Measurements from ENCODE around the gene TMEM47. TPM values are rescaled to one million over a fixed set of nuclear protein-coding genes. Genes with fewer than 3 reads are reported as not detected.

Gene TMEM47
- total and polyA plus RNA-seq, 2 experiments from 2014 or later = 146 to 188 TPM

- TF ChIP-seq EZH2phosphoT487 (IDR thresholded peaks at IDR 0.05; ENCODE audit: insufficient read depth, low read depth) = no peak
- TF ChIP-seq EZH2 (IDR thresholded peaks at IDR 0.05; ENCODE audit: insufficient read depth, poor library complexity, severe bottlenecking) = no peak
- H3K27me3 ChIP-seq (replicated peaks; ENCODE audit: insufficient read depth) = no peaks in the 10 kb centered on the region
- H3K4me3 ChIP-seq = no peak overlapping the region
- H2AFZ ChIP-seq = no peak overlapping the region
- DNase-seq = peak; percentile 21
- in situ Hi-C loops (cut with MboI) = no loop called here
- H3K4me1 ChIP-seq (ENCODE audit: insufficient read depth) = peaks cover 16% of the 10 kb centered on the region
- H3K36me3 ChIP-seq (ENCODE audit: low read depth) = peaks cover 12% of the 10 kb centered on the region
- H3K9me2 ChIP-seq (ENCODE audit: insufficient read depth) = no peaks in the 10 kb centered on the region
- H3K9ac ChIP-seq = no peak overlapping the region
- no peaks in the 10 kb centered on the region; the same call in 1 of the 2 replicates for H4K20me1 ChIP-seq (ENCODE audit: insufficient read depth)
- peaks cover 5% of the 10 kb centered on the region for H3F3A ChIP-seq (ENCODE audit: insufficient read depth)
- H3K9me3 ChIP-seq (ENCODE audit: low read depth) = no peaks in the 10 kb centered on the region
- no peak overlapping the region for H3K4me2 ChIP-seq (ENCODE audit: unreplicated experiment)
- no peak overlapping the region for H3K27ac ChIP-seq
- WGBS, 2 experiments (ENCODE audit: low coverage in 1 of 2, low lambda C conversion rate in 2 of 2, missing lambda C conversion rate in 2 of 2) = 38 to 41% methylated on average over 3 of the region's 3 CpGs
- peaks cover 70% of the 10 kb centered on the region for H3K79me2 ChIP-seq (ENCODE audit: insufficient read depth)
Observed at GRCh38 chrX:34632384-34632783, 24.7 kb downstream of the TMEM47 start.

DNA sequence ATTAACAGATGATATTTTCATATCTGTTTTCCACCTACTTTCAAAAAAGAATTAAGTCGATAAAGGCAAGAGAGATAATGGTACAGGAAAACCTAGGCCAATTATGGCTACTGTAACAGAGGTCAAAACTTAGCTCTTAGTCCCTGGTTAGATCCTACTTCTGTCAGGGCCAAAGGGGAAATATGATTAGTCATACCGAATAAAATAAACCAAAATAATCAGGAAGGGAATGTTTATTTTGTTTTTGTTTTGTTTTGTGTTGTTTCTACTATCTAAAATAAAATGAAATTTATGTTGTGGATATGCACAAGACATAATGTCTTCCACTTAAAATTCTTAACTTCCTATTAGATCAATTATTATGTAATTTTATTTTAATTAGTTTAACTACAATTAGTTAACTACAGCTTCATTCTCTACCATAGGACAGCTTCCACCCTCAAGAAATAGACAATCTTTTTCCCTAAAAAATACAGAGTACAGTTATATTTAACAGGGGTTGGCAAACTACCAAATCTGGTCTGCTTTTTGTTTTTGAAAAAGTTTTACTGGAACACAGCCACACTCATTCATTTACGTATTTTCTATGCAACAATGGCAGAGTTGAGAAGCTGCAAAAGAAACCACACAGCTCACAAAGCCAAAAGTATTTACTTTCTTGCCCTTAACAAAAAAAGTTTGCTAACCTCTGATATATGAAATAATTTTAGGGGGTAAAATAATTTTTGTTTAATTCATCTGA, 25.4 kb downstream of the TMEM47 start:
- H3K9me2 ChIP-seq (ENCODE audit: insufficient read depth) = no peaks in the 10 kb centered on the region
- in situ Hi-C loops (cut with MboI) = no loop called here
- no peak overlapping the region for H3K27ac ChIP-seq
- no peaks in the 10 kb centered on the region; the same call in 1 of the 2 replicates for H4K20me1 ChIP-seq (ENCODE audit: insufficient read depth)
- no peaks in the 10 kb centered on the region for H3K9me3 ChIP-seq (ENCODE audit: low read depth)
- peaks cover 16% of the 10 kb centered on the region for H3K4me1 ChIP-seq (ENCODE audit: insufficient read depth)
- peaks cover 17% of the 10 kb centered on the region for H3K36me3 ChIP-seq (ENCODE audit: low read depth)
- H3K4me3 ChIP-seq = no peak overlapping the region
- no peak overlapping the region for H2AFZ ChIP-seq
- DNase-seq = no peak
- H3F3A ChIP-seq (ENCODE audit: insufficient read depth) = peaks cover 5% of the 10 kb centered on the region
- no peak overlapping the region for H3K4me2 ChIP-seq (ENCODE audit: unreplicated experiment)
- H3K9ac ChIP-seq = no peak overlapping the region
- WGBS, 2 experiments (ENCODE audit: low coverage in 1 of 2, low lambda C conversion rate in 2 of 2, missing lambda C conversion rate in 2 of 2) = 61 to 65% methylated on average over 3 of the region's 3 CpGs
- no peaks in the 10 kb centered on the region for H3K27me3 ChIP-seq (replicated peaks; ENCODE audit: insufficient read depth)
- TF ChIP-seq EZH2phosphoT487 (IDR thresholded peaks at IDR 0.05; ENCODE audit: insufficient read depth, low read depth) = no peak
- no peak for TF ChIP-seq EZH2 (IDR thresholded peaks at IDR 0.05; ENCODE audit: insufficient read depth, poor library complexity, severe bottlenecking)
- peaks cover 69% of the 10 kb centered on the region for H3K79me2 ChIP-seq (ENCODE audit: insufficient read depth)

DNA sequence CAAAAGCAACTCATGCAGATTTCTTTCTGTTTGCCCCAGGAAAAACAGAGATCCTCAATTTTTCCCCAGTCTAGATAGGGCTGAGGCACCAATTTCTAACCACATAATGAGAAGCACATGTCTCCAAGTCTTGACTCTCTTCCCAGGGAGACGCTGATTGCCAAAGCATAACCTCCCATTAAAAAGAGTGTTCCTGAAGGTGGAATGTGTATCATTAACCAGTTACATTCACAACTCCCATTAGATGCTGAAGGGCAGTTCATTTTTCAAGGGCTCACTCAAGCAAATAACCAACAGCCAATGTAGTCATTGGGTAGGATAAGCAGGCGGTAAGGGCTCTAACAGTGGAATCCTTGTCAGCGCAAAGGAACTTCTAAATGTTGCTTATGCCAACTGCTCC, 27.5 kb downstream of the TMEM47 start:
- 47 to 51% methylated on average over 3 of the region's 3 CpGs for WGBS, 2 experiments (ENCODE audit: low coverage in 1 of 2, low lambda C conversion rate in 2 of 2, missing lambda C conversion rate in 2 of 2)
- H3K36me3 ChIP-seq (ENCODE audit: low read depth) = peaks cover 17% of the 10 kb centered on the region
- peak overlapping the region; percentile 37; the same call in 1 of the 2 replicates for H3K27ac ChIP-seq
- H3K79me2 ChIP-seq (ENCODE audit: insufficient read depth) = peaks cover 50% of the 10 kb centered on the region
- H3K9me3 ChIP-seq (ENCODE audit: low read depth) = no peaks in the 10 kb centered on the region
- peaks cover 16% of the 10 kb centered on the region for H3K4me1 ChIP-seq (ENCODE audit: insufficient read depth)
- TF ChIP-seq EZH2phosphoT487 (IDR thresholded peaks at IDR 0.05; ENCODE audit: insufficient read depth, low read depth) (no peak), EZH2 (IDR thresholded peaks at IDR 0.05; ENCODE audit: insufficient read depth, poor library complexity, severe bottlenecking) (no peak)
- DNase-seq = peak; percentile 59
- in situ Hi-C loops (cut with MboI) = no loop called here
- H3K4me2 ChIP-seq (ENCODE audit: unreplicated experiment) = no peak overlapping the region
- no peak overlapping the region for H3K9ac ChIP-seq
- H4K20me1 ChIP-seq (ENCODE audit: insufficient read depth) = no peaks in the 10 kb centered on the region; the same call in 1 of the 2 replicates
- peaks cover 5% of the 10 kb centered on the region for H3F3A ChIP-seq (ENCODE audit: insufficient read depth)
- no peak overlapping the region for H3K4me3 ChIP-seq
- no peak overlapping the region for H2AFZ ChIP-seq
- no peaks in the 10 kb centered on the region for H3K27me3 ChIP-seq (replicated peaks; ENCODE audit: insufficient read depth)
- no peaks in the 10 kb centered on the region for H3K9me2 ChIP-seq (ENCODE audit: insufficient read depth)

- Histone ChIP-seq H3K79me2 (ENCODE audit: insufficient read depth) (peaks cover 16% of the 10 kb centered on the region), H3K4me2 (ENCODE audit: unreplicated experiment) (no peak overlapping the region), H3F3A (ENCODE audit: insufficient read depth) (peaks cover 5% of the 10 kb centered on the region), H3K36me3 (ENCODE audit: low read depth) (peaks cover 12% of the 10 kb centered on the region; the same call in 1 of the 2 replicates), H3K9me3 (ENCODE audit: low read depth) (no peaks in the 10 kb centered on the region), H3K27me3 (replicated peaks; ENCODE audit: insufficient read depth) (no peaks in the 10 kb centered on the region), H3K9me2 (ENCODE audit: insufficient read depth) (no peaks in the 10 kb centered on the region), H3K27ac (no peak overlapping the region), H2AFZ (no peak overlapping the region), H3K4me3 (no peak overlapping the region), H3K9ac (no peak overlapping the region), H4K20me1 (ENCODE audit: insufficient read depth) (no peaks in the 10 kb centered on the region), H3K4me1 (ENCODE audit: insufficient read depth) (peaks cover 7% of the 10 kb centered on the region)
- 14 to 15% methylated on average over 2 of the region's 2 CpGs for WGBS, 2 experiments (ENCODE audit: low coverage in 1 of 2, low lambda C conversion rate in 2 of 2, missing lambda C conversion rate in 2 of 2)
- TF ChIP-seq EZH2phosphoT487 (IDR thresholded peaks at IDR 0.05; ENCODE audit: insufficient read depth, low read depth) (no peak), EZH2 (IDR thresholded peaks at IDR 0.05; ENCODE audit: insufficient read depth, poor library complexity, severe bottlenecking) (no peak)
- in situ Hi-C loops (cut with MboI) = no loop called here
- DNase-seq = peak; percentile 12
Observed at GRCh38 chrX:34624416-34624815, 32.7 kb downstream of the TMEM47 start.

Measured in GM23248 (cell line).